ENCODE measurements around the gene CCM2L.

CCM2L gene

DNA sequence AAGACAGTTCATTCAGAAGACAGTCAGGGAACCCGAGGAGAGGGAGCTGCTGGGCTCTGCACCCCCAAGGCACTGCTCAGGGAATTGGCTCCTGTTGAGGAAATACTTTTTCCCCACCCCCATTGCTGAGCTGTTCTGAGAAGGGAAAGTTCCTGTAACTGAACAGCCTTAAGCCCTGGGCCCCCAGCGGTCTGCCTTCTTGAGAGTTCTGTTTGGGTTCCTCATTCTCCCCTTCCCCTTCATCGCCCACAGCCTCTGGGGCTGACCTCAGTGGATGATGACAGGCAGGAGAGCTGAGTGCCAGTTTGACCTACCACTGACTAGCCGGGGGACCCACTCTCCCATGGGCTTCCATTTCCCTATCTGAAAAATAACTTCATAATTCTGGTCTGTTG, 52.5 kb downstream of the CCM2L start:
- DNase-seq: peak; percentile 74

DNA sequence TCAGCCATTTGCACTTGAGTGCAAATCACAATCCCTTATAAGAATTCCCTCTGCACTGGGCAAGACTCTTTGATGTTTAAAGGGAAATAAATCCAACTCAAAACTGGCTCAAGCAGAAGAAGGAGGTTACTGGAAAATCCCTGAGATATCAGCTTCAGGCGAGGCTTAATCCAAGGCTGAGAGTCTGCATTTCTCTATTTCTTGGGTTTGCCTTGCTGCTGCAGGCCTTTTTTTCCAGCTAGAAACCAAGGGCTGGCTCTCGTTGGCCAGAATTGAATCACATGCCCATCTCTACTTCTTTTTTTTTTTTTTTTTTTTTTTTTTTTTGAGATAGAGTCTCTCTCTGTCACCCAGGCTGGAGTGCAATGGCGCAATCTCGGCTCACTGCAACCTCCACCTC, 53.5 kb downstream of the CCM2L start:
- DNase-seq: peak; percentile 36

DNA sequence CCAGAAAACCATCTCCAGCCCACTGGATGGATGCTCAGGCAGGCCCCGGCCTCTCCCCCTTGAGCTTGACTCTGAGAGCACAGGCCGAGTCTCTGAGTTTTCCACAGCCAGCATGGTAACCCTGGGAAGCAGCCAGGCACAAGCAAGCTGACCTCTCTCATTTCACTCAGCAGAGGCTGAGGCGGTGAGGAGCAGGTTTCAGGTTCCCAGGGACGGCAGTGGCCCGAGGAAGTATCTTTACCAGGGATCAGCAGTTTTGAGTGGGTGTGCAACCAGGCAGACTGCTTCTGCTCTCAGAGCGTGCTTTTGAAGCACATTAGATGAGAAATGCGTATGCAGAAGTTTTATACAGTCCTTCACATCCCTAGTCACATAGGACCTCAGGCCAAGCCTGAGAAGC, 54.4 kb downstream of the CCM2L start:
- no peak for DNase-seq

DNA sequence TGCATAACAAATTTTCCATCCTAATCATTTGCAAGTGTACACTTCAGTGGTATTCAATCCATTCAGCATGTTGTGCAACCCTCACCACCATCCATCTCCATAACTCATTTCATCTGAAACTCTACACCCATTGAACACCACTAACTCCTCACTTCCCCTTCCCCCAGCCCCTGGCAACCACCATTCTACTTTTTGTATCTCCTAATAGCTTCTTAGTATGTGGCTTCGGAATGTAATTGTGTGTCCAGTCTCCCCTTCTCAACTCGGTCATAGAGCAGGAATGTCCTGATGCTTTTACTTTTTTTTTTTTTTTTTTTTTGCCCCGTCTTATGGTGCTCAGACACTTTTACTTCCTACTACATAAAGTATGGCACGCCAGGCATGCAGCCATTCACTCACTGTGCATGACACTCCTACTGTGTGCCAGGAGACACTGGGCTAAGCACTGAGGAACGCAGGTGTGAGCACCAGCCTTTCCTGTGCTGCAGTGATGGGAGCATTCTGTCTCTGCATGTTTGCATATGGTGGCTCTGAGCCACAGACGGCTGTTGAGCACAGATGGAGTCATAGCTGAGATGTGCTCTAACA, 57.1 kb downstream of the CCM2L start:
- no peak for DNase-seq

DNA sequence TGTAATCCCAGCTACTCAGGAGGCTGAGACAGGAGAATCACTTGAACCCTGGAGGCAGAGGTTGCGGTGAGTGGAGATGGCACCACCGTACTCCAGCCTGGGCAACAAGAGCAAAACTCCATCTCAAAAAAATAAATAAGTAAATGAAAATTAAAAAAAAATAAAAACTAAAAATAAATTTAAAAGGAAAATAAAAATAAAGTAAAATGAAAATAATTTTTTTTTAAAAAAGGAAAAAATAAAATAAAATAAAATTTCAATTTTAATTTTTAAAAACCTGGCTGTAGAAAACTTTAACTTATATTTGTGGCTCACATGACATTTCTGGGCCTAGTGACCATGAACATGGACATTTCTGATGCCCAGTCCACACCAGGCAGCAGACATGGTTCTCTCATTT, 57.9 kb downstream of the CCM2L start:
- DNase-seq: no peak

DNA sequence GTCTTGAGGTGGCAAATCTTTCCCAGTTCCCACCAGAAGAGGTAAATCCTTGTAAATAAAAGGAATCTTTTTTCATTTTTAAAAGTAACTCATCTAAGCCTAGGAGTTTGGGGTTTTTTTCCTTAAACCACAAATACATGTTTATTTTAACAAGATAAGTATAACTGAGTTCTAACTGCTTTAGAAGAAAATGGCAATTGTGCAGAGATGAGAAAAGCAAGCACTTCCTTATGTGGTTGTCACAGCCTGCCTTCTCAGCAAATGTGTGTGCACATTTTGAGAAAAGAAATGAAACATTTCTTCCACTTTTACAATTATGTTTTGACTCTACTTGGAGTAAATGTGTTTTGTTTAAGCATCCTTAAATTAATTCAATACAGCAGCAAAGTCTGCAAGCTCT, 59.5 kb downstream of the CCM2L start:
- DNase-seq: no peak

DNA sequence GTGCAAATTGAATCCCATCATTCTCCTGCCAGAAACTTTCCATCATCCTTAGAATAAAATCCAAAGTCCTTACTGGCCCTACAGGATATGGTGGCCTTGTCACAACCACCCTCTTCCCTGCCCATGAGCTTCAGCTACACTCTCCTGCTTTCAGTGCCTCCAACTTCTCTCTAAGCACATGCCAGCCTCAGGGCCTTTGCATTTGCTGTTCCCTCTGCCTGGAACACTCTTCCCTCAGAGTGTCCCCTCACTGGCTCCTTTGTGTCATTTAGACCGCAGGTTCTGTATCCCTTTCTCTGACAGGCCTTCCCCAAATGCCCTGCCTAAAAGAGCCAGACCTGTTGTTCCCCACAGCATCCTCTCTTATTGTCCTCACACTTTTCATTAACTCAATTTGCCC, 60.0 kb downstream of the CCM2L start:
- no peak for DNase-seq

DNA sequence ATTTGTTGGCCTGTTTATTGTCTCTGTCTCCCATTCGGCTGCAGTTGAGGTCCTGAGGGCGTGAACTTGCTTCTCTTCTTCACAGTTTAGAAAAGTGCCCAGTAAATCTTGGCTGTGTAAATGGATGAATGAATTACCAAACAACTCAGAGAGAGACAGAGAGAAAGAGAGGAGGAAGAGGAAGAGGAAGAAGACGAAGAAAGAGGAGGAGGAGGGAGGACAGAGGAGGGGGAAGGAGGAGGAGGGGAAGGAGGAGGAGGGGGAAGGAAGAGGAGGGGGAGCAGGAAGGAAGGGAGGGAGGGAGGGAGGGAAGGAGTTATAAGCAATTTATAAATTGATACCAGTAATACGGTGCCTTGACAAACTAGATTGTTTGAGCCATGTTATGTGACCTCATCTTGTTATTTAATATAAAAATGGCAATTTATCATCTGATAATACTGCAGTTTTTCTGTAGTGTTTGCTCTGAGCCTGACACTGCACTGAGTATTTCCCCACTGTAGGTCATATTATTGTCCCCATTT, 60.5 kb downstream of the CCM2L start:
- no peak for DNase-seq

DNA sequence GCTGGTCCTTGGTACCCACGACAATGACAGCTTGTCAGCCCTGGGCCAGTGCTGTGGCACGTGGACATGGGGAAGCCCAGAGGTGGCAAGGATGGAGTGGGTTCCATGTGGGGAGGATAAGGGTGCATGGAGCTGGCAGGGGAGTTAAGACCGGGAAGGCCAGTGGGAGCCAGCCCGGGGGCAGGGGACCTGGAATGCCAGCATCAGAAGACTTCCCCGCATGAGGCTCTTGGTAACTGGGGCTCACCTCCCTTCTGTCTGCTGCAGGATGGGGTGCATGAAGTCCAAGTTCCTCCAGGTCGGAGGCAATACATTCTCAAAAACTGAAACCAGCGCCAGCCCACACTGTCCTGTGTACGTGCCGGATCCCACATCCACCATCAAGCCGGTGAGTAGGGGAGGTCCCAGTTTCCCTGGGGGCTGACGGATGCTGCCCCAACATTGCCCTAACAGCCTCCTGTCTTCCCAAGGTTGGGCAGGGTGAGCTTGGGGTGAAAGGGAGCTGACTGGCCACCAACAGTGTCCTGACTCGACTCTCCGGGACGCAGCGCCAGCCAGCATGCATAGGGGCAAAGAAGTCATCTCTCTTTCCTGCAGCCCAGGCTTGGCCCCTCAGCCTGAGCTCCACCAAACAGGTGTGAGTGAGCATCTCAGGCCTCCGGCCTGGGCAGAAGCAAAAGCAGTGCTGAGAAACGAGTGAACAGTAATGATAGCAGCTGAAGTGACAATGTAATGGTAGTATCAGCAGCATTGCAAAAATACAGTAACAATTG, 61.3 kb downstream of the CCM2L start:
- DNase-seq: no peak

DNA sequence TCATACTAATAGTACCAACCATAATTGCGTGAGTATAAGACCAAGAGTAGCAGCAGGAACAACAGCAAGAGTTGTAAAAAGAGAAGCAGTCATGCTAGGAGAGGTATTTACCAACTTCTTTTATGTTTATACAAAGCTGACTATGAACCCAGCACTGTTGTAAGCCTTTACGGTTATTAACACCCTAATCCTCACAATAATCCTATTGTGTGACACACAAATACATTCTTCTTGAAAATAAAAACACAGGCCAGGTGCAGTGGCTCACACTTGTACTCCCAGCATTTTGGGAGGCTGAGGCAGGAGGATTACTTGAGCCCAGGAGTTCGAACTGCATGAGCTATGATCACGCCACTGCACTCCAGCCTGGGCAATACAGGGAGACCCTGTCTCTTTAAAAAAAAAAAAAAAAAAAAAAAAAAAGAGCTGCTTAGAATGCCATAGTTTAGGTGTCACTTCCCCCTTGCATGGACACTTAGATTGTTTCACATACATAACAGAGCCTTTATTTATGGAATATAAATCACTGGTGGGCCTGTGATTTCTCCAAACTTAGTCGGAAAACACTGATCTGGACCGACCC, 62.0 kb downstream of the CCM2L start:
- DNase-seq: no peak

DNA sequence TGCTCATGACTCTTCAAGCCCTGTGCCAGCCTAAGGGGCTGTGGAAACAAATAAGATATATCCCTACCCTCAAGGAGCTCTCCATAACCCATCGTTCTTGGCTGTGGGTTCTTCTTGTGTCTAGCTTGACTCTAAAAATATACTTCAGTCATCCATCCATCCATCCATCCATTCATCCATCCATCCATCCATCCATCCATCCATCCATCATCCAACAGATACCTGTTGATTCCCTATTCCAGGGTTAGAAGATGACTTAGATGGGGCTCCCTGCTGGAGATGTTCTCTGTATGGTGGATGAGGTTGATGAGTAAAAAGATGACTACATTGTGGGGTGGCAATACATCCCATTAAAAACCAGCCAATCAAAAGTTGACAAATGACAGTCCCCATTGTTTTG, 65.3 kb downstream of the CCM2L start:
- DNase-seq: no peak

DNA sequence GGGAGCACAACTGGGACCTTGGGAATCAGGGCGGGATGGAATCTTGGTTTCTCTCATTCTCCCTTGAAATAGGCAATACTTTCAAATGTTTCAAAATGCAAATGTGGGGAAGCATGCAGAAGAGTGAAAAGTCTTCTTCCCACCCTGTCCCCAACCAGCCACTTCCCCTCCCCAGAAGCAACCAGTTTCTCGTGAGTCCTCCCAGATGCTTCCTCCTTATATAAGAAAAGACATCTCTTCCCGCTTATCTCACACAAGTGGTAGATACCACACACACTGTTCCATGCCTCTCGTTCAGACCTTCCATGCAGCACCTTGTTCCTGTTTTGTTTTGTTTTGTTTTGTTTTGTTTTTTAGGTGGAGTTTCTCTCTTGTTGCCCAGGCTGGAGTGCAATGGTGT, 67.0 kb downstream of the CCM2L start:
- DNase-seq: peak; percentile 40

DNA sequence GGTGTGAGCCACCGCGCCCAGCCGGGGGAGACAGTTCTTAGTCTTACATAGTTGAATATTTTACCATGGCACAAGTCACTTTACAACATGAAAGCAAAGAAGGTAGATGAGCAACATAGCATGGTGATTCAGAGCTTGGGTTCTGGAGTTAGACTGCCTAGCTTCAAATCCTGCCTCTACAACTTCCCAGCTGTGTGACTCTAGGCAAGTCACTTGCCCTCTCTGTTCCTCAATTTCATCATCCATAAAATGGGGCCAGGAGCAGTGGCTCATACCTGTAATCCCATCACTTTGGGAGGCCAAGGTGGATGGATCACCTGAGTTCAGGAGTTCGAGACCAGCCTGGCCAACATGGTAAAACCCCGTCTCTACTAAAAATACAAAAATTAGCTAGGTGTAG, 68.1 kb downstream of the CCM2L start:
- DNase-seq: no peak

DNA sequence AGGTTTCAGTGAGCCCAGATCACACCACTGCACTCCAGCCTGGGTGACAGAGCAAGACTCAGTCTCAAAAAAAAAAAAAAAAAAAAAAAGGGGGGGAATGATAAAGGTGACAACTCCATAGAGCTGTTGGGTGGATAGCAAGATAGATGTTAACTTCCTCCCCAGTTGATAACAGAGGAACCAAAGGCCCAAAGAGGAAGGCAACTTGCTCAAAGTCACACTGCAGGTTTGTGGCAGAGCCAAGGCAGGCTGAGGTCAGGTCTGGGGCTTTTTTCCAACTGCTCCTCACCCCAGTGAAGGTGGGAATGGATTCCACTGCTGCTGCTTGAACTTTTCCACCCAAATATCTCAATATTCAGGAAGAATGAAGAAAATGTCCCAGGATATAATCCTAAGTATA, 68.6 kb downstream of the CCM2L start:
- peak; percentile 41 for DNase-seq

DNA sequence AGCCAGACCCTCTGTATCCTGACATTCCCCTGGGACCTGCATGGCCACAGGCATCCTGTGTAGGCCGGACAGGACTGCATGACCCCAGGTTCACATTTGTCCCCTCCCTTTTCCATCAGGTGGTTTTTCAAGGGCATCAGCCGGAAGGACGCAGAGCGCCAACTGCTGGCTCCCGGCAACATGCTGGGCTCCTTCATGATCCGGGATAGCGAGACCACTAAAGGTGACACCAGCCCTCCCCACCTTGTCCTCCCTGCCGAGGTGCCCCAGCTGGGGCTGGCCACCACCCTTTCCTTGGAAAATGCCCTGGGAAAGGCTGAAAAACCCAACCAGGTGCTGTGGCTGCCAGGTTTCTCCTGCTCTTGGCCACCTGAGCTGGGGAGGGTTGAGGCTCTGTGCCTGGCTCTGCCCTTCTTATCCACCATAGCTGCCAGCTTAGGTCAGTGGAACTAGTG, 69.4 kb downstream of the CCM2L start:
- no peak for DNase-seq

DNA sequence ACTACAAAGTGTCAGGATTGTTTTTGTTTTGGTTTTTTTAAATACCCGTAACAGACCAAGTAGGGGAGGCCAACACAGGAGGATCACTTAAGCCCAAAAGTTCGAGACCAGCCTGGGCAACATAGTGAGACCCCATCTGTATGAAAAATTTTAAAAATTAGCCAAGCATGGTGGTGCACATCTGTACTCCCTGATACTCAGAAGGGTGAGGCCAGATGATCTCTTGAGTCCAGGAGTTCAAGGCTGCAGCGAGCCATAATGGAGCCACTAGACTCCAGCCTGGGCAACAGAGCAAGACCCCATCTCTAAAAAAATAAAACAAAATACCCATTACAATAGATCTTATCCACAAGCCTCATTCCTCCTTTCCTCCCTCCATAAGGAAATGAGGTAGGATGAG, 70.5 kb downstream of the CCM2L start:
- DNase-seq: no peak
